Panc1 (cell line): ENCODE data around the gene CCK. TPM values are rescaled to one million over a fixed set of nuclear protein-coding genes. Genes with fewer than 3 reads are reported as not detected.

Source experiments
- ATAC-seq: fragments of 200-7000 bp; cut with Tn5 transposase; 2 replicates; pipeline ENCODE4 v1.9.1; 2020; ENCODE audit warnings: mild to moderate bottlenecking, moderate library complexity
- BruUV-seq: library from RNA; stranded (reverse); fragments of 400-500 nt; replicated peaks from 2 replicates; lab custom pipeline; 2021; lab: Mats Ljungman, UMichigan
- CTCF ChIA-PET: fragments of 300-600 bp; sonication (Branson Sonifier 250); formaldehyde crosslinking; loops from one replicate; lab custom pipeline; 2022; ENCODE audit warnings: antibody characterized with exemption; lab: Charles Lee
- POLR2A ChIA-PET: fragments of 300-600 bp; sonication (Branson Sonifier 250); formaldehyde crosslinking; loops from one replicate; lab custom pipeline; 2022; ENCODE audit warnings: antibody characterized with exemption; lab: Charles Lee
- DNase-seq: peaks from one replicate; pipeline ENCODE4 v3.0.0-alpha.2; 2010; ENCODE audit warnings: low read depth, low spot score
- H3K27ac ChIP-seq: 2 replicates; pipeline ENCODE4 v1.5.1; 2011; ENCODE audit warnings: mild to moderate bottlenecking, low read length, inconsistent platforms
- H3K27me3 ChIP-seq: fragments of 200-500 bp; sonication (Bioruptor generic); 2 replicates; pipeline ENCODE4 v1.6.0; 2014; ENCODE audit warnings: low read length, inconsistent platforms; ENCODE audit not compliant: control insufficient read depth, insufficient read depth
- H3K36me3 ChIP-seq: fragments of 200-500 bp; sonication (Bioruptor generic); 2 replicates; pipeline ENCODE4 v1.5.1; 2014; ENCODE audit warnings: inconsistent platforms, mild to moderate bottlenecking, low read length, moderate library complexity; ENCODE audit not compliant: control insufficient read depth, insufficient read depth
- H3K4me1 ChIP-seq: 2 replicates; pipeline ENCODE4 v1.5.1; 2011; ENCODE audit warnings: inconsistent platforms, mild to moderate bottlenecking, low read length, moderate library complexity; ENCODE audit not compliant: control insufficient read depth, insufficient read depth
- H3K4me3 ChIP-seq, 2 experiments: 2 replicates each; pipeline ENCODE4 v1.5.1; 2011 to 2012; ENCODE audit warnings: low read depth in 2 of 2, low read length in 2 of 2, mild to moderate bottlenecking in 2 of 2, inconsistent platforms in 1 of 2, moderate library complexity in 1 of 2
- H3K9me3 ChIP-seq: fragments of 200-500 bp; sonication (Bioruptor generic); 2 replicates; pipeline ENCODE4 v1.5.1; 2014; ENCODE audit warnings: low read depth, mild to moderate bottlenecking, inconsistent platforms, low read length, moderate library complexity; ENCODE audit not compliant: control insufficient read depth, insufficient read depth
- POLR2AphosphoS5 ChIP-seq: IDR thresholded peaks from 2 replicates; pipeline ENCODE4 v1.6.1; 2012; ENCODE audit warnings: mild to moderate bottlenecking, low read depth, low read length, moderate library complexity
- SIN3A ChIP-seq: IDR thresholded peaks from 2 replicates; pipeline ENCODE4 v1.6.1; 2012; ENCODE audit warnings: low read depth, mild to moderate bottlenecking, low read length, moderate library complexity, borderline replicate concordance; ENCODE audit not compliant: insufficient read depth
- TCF7L2 ChIP-seq: IDR thresholded peaks from 2 replicates; pipeline ENCODE4 v1.6.1; 2011; ENCODE audit warnings: mild to moderate bottlenecking, low read depth, low read length, inconsistent platforms
- in situ Hi-C: cut with HindIII; loops from 2 replicates; pipeline ENCODE4 v1.10.0; 2016; ENCODE audit warnings: low sequenced_read_pairs, low pct_unique_long_range_greater_than_20kb
- intact Hi-C: fragments of 100-400 bp; cut with micrococcal nuclease; formaldehyde crosslinking; loops from one replicate; pipeline ENCODE4 v1.10.0; 2022; ENCODE audit not compliant: unreplicated experiment
- total RNA-seq: library from RNA; stranded (reverse); gene quantifications from one replicate; pipeline ENCODE4 v1.2.1, GENCODE V29; 2021; ENCODE audit not compliant: unreplicated experiment
- TF ChIP-seq, protein P1 (sequence below), 2 experiments: IDR thresholded peaks; 2 replicates each; pipeline ENCODE4 v1.6.1; 2011 to 2012; ENCODE audit warnings: low read depth in 2 of 2, control low read depth in 1 of 2, low read length in 1 of 2, mild to moderate bottlenecking in 1 of 2, moderate library complexity in 1 of 2; ENCODE audit not compliant: insufficient read depth in 1 of 2
- TF ChIP-seq, protein P2 (sequence below): fragments of 450-650 bp; IDR thresholded peaks from 2 replicates; pipeline ENCODE4 v1.5.1; 2017; ENCODE audit warnings: mild to moderate bottlenecking

The CCK gene
- total RNA-seq, 1 experiment from 2014 or later: not detected

DNA sequence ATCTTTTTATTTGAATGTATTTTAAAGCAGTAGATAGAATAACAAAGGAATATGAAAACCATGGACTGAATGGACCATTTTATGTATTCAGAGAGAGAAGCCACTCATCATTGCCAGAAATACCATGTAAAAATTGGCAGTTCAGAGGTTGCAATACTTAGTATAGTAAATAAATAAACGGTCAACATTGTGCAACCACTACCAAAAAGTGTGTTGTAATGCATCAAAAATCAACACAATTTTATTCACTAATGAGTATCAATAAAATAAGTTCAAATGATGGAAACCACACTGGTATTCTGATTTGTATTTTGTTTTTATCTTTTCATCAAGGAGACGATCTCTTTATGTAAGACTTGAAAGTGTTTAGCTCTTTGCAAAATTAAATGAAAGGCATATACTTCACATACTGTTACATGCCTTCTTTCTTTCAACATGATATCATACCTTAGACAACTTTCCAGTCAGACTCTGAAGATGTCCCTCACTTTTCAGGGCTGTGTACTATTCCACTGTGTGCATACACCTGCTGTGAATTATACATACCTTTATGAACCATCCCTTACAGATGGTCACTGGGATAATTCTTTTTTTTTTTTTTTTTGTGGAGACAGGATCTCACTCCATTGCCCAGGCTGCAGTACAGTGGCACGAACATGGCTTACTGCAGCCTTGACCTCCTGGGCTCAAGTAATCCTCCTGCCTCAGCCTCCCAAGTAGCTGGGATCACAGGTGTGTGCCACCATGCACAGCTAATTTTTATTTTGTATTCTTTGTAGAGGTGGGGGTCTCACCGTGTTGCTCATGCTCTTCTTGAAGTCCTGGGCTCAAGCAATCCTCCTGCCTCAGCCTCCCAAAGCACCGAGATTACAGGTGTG, 40.3 kb downstream of the CCK start:
- Histone ChIP-seq H3K9me3 (no peaks in the 10 kb centered on the region), H3K36me3 (no peaks in the 10 kb centered on the region), H3K27ac (no peak overlapping the region), H3K27me3 (no peaks in the 10 kb centered on the region), H3K4me3 (no peak overlapping the region), H3K4me1 (no peaks in the 10 kb centered on the region)
- DNase-seq (no peak), ATAC-seq (no peak)
- in situ Hi-C loops: no loop called here
- ChIA-PET CTCF (no interaction called here), POLR2A (no interaction called here)
- no TSS peak for BruUV-seq
- TF ChIP-seq, protein P1, sequence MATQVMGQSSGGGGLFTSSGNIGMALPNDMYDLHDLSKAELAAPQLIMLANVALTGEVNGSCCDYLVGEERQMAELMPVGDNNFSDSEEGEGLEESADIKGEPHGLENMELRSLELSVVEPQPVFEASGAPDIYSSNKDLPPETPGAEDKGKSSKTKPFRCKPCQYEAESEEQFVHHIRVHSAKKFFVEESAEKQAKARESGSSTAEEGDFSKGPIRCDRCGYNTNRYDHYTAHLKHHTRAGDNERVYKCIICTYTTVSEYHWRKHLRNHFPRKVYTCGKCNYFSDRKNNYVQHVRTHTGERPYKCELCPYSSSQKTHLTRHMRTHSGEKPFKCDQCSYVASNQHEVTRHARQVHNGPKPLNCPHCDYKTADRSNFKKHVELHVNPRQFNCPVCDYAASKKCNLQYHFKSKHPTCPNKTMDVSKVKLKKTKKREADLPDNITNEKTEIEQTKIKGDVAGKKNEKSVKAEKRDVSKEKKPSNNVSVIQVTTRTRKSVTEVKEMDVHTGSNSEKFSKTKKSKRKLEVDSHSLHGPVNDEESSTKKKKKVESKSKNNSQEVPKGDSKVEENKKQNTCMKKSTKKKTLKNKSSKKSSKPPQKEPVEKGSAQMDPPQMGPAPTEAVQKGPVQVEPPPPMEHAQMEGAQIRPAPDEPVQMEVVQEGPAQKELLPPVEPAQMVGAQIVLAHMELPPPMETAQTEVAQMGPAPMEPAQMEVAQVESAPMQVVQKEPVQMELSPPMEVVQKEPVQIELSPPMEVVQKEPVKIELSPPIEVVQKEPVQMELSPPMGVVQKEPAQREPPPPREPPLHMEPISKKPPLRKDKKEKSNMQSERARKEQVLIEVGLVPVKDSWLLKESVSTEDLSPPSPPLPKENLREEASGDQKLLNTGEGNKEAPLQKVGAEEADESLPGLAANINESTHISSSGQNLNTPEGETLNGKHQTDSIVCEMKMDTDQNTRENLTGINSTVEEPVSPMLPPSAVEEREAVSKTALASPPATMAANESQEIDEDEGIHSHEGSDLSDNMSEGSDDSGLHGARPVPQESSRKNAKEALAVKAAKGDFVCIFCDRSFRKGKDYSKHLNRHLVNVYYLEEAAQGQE (IDR thresholded peaks at IDR 0.05; ENCODE audit: insufficient read depth in 1 of 2, low read depth in 2 of 2, low read length in 1 of 2): no peak
- TF ChIP-seq TCF7L2 (no peak), SIN3A (no peak), POLR2AphosphoS5 (no peak)
- TF ChIP-seq, protein P2, sequence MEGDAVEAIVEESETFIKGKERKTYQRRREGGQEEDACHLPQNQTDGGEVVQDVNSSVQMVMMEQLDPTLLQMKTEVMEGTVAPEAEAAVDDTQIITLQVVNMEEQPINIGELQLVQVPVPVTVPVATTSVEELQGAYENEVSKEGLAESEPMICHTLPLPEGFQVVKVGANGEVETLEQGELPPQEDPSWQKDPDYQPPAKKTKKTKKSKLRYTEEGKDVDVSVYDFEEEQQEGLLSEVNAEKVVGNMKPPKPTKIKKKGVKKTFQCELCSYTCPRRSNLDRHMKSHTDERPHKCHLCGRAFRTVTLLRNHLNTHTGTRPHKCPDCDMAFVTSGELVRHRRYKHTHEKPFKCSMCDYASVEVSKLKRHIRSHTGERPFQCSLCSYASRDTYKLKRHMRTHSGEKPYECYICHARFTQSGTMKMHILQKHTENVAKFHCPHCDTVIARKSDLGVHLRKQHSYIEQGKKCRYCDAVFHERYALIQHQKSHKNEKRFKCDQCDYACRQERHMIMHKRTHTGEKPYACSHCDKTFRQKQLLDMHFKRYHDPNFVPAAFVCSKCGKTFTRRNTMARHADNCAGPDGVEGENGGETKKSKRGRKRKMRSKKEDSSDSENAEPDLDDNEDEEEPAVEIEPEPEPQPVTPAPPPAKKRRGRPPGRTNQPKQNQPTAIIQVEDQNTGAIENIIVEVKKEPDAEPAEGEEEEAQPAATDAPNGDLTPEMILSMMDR: no peak
- intact Hi-C loops: no loop called here

DNA sequence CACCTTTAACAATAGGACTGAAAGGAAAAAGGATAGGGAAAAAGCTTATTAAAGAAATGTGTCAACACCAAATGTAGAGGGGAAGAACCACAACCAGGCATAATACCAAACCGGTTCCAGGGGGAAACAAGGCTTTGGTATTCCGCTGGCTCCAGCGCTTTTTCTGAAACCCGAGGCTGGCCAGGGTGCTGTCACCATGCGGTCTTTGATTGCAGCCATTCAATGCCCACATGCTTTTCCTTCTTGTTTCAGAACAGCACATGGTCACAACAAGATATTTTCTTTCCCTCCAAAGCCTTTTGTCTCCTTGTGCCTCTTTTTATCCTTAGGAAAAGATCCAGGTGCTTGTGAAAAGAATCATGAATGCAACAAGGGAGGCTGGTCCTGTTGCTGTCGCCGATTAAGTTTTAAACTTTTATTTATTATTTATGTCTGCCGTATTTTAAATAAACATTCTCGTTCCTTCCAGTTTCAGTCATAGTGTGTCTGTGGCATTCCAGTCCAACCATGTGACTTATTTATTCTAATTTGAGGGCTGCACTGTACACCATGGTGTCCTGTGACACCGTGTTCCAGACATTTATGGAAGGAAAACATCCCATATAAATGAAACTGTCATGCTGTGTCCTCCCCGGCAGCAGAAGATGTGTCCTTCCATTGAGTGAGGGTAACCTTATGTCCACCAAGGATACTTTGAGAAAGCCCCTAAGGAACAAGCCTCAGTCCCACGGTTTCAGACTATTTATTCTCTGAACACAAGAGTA, 41.1 kb downstream of the CCK start:
- no peaks in the 10 kb centered on the region for H3K4me1 ChIP-seq
- TF ChIP-seq, protein P1 (IDR thresholded peaks at IDR 0.05; ENCODE audit: insufficient read depth in 1 of 2, low read depth in 2 of 2, low read length in 1 of 2): no peak
- TF ChIP-seq POLR2AphosphoS5: no peak
- TF ChIP-seq SIN3A: no peak
- TF ChIP-seq, protein P2: no peak
- TF ChIP-seq TCF7L2: no peak
- TSS peak; percentile 69 for BruUV-seq
- in situ Hi-C loops (no loop called here), intact Hi-C loops (no loop called here)
- ChIA-PET POLR2A (no interaction called here), CTCF (interaction anchor here (0.6 kb wide), 1 partner anchor 20 kb away, joined by 5 read pairs; no protein-coding TSS in a partner anchor)
- H3K9me3 ChIP-seq: no peaks in the 10 kb centered on the region
- no peak for ATAC-seq
- H3K27me3 ChIP-seq: no peaks in the 10 kb centered on the region
- no peak for DNase-seq
- H3K36me3 ChIP-seq: no peaks in the 10 kb centered on the region
- H3K27ac ChIP-seq: no peak overlapping the region
- no peak overlapping the region for H3K4me3 ChIP-seq
